Hematopoietic multipotent progenitor cell treated with erythropoietin and hydrocortisone succinate and interleukin-3 and kit ligand, for 6 days (in vitro differentiated cells): ENCODE results near the gene EHD3.
"Not testable (repeated sequence)": the region's sequence is repeated elsewhere in the genome, so short reads cannot be mapped to it uniquely, and the experiment has no call there.

ENCODE experiments used
- DNase-seq: peaks from one replicate; pipeline ENCODE4 v3.0.0-alpha.2; 2015

Gene EHD3

DNA sequence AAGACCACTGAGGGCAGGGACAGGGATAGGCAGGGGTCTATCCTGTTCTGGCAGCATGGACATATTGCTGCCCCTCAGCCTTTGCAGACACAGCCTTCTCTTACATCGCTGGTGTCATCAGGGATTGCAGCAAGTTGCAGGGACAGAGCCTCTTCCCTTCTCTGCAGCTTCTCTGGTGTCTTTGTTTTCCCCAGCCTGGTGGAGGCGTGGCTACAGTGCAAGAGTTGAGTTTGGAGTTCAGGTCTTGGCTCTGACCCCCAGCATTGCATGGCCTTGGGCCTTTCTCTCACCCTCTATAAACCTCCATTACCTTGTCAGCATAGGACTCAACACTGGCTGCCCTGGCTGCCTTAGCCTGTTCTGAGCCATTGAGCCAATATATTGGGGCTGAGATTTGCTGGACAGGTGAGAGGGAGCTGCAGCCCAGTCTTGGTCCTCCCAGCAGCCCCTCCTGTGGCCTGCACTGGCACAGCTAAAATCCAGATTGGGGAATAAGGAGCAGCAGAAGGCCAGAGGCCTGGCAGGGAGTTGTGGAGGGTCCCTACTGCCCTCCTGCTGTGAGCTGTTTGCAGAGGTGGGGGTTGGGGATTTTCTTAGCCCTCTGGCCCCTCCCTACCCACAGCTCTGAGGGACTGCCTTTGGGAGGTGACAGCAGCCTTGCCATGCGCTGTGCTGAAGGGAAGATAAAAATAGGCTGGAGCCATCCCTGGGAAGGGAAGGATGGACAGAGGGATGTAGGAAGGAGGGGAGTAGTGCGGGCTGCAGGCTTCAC lies 22.8 kb downstream of the EHD3 start:
- no peak for DNase-seq

- DNase-seq, result no peak
These were observed 24.4 kb downstream of the EHD3 start for GRCh38 chr2:31258351-31258750.

GRCh38 chr2:31259075-31259474 lies 25.1 kb downstream of the EHD3 start:
- no peak for DNase-seq

- no peak for DNase-seq
These were observed 26.9 kb downstream of the EHD3 start for GRCh38 chr2:31260870-31261269.

- peak; percentile 18 for DNase-seq
These were observed 29.8 kb downstream of the EHD3 start for GRCh38 chr2:31263636-31264190.

GRCh38 chr2:31265234-31265633 lies 31.3 kb downstream of the EHD3 start:
- DNase-seq, result no peak

- DNase-seq, result no peak
These were observed 32.9 kb downstream of the EHD3 start for GRCh38 chr2:31266804-31267203.

GRCh38 chr2:31267437-31268120 lies 33.6 kb downstream of the EHD3 start:
- DNase-seq, result no peak

GRCh38 chr2:31268344-31268743 lies 34.4 kb downstream of the EHD3 start:
- DNase-seq, result no peak

DNA sequence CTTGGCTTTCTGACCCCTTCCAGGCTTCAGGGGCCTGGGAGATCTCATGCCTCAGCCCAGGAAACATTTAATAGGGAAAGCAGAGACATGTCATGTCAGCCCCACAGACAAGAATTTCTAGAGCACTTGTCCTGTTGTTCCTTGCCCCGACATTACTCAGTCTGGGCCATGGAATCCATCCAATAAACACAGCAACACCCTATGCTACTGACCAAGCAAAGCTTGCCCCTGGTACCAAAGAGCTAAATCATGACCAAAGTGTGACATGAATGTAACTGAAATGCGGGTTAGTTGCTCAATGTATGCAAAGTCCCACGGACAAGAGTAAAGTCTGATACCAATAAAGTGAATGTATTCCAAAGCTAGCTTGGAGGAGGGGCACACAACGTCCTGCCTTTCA lies 35.1 kb downstream of the EHD3 start:
- DNase-seq, result no peak

- DNase-seq, result no peak
These were observed 36.2 kb downstream of the EHD3 start for GRCh38 chr2:31270131-31270530.

- no peak for DNase-seq
These were observed 36.9 kb downstream of the EHD3 start for GRCh38 chr2:31270822-31271231.

DNA sequence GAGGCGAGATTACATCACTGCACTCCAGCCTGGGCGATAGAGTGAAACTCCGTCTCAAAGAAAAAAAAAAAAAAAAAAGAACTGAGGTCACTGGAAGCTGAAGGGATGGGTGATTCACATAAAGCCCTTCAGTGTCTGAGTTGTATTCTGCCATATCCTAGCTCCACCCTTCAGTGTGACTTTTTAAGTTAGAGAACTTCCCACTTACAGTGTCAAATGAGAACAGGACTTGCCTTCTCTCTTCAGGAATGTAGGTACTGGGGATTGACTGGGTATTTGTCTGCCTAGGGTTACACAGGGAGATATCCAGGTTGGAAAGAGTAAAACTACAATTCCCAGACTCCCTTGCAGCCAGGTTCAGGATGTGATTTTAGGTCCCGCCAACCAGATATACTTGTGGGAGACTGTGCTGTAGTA lies 37.9 kb downstream of the EHD3 start:
- DNase-seq, result no peak

DNA sequence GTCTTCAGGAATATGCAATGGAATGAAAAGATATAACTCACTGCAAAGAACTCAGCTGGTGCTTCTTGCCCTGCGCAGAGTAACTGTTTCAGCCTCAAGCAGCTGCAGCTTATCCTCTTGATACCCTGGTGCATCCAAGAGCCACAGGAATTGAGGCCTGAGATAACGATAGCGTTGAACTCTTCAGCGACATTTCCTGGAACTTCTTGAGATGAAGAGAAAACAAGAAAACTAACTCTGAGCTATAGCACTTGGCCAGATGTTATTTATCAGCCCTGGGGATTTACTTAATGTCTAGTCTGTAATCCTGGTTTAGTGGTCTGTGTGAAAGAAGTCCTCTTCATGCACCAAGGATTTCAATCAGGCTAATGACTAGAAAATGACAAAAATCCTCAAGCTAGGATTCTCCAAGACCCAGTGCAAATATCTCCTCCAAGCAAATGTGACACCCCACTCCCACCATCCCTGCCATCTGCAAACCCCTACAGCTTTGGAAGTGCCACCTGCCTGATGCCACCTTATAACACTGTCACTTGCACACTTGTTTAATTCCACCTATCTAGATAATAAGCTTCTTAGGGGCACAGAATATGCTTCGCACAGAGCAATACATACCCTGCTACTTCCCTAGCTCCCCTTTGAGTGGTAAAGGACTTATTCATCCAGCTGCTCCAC lies 40.6 kb downstream of the EHD3 start:
- peak; percentile 48 for DNase-seq

DNA sequence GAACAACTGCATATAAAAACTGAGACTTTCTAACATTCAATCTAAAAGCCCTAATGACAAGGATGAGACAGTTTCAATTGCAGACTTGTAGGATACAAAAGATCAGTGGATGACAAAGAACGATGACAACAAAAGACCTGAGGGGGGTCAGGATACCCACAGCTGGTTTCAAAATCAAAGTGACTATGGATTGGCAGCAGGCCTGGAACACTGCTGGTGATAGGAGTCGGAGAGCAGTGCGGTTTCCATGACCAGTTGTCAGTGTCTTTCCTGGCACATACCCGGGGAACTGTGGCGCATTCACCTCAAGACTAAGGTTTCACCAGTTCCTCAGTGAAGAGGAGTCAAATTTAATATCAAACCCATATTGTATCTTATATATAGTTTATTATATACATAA lies 42.0 kb downstream of the EHD3 start:
- DNase-seq, result no peak

- no peak for DNase-seq
These were observed 43.7 kb downstream of the EHD3 start for GRCh38 chr2:31277621-31278020.

DNA sequence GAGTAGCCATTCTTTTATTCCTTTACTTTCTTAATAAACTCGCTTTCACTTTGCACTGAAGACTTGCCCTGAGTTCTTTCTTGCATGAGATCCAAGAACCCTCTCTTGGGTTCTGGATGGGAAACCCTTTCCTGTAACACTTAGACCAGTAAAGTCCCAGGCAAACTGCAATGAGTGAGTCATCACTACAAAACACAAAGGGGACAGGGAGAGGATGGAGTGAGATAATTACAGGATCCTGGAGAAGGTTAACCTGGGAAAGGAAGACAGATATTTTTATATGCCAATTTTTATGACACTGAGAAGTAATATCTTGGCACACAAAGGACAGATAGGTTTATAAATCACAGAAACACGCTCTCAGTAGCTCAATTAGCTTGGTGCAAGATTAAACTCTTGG lies 48.7 kb downstream of the EHD3 start:
- DNase-seq, result no peak

DNA sequence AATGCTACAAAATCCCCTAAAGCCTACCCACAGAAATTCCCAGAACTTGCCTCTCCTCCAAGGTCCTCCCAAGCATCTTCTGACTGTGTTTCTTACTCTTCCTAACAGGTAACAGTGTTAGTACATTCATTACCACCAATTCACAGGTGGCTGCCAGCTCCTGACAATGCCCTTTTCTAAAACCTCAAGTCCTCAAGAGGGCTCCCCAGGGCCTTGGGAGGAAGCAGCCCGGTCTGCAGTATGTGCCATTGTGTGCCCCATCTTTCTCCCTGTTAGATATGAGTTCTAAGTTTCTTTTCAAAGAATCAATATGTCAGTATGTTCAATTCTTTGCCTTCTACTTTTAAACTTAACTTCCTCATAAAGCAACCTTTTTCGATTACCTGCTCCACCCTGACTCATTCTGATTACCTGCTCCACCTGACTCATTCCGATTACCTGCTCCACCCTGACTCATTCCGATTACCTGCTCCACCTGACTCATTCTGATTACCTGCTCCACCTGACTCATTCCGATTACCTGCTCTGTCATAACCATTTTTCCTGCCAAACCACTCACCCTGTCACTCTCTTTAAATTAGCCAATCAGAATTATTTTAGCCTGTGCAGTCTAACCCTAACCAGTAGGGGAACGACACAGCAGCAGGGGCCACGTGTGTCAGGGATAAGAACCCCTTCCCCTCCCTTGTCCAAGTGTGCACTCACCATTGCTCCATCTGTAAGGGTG lies 49.4 kb downstream of the EHD3 start:
- not testable (repeated sequence) for DNase-seq

GRCh38 chr2:31284107-31284506 lies 50.2 kb downstream of the EHD3 start:
- no peak for DNase-seq

GRCh38 chr2:31286230-31286629 lies 52.3 kb downstream of the EHD3 start:
- peak; percentile 26 for DNase-seq

DNA sequence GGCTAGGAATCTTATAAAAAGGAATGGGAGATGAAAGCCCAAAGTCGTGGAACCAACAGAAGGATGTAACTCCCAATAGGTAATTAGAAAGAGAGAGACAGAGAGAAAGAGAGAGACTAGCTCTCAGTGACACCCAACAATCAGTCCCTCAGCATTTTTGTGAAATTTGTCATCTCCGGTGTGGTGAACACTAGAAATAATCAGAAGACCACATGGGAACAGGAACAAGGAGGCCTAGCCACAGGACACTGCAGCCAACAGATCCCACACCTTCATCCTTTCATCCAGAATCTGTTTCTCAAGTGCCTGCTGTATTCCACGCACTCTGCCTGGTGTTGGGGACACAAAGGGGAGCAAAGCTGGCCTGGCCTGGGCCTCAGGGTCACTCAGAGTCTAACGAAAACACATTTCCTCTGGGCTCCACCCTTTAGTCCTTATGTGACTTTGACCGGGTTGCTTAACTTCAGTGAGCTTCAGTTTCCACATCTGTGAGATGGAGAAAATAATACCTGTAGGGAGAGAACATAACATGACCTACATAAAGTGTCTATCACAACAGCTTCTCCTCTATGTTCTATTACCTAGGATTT lies 53.1 kb downstream of the EHD3 start:
- DNase-seq, result no peak

DNA sequence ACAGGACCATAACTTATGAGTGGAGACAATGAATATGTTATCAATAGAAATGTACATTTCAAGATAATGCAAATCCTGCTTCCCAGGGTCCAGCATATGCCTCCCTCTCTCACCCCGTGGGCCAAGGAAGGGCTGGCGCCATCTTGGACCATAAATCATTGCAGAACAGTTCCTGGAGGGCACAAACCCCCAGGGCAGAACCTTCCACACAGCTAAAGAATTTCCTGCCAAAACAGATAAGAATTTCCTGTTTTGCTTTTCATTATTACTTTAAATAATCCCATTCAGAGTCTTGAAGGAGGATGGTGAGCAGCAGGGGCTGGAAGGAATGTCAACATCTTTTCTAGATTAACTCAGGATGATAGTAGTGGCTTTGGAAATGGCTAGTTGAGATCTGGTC lies 53.7 kb downstream of the EHD3 start:
- DNase-seq, result no peak

DNA sequence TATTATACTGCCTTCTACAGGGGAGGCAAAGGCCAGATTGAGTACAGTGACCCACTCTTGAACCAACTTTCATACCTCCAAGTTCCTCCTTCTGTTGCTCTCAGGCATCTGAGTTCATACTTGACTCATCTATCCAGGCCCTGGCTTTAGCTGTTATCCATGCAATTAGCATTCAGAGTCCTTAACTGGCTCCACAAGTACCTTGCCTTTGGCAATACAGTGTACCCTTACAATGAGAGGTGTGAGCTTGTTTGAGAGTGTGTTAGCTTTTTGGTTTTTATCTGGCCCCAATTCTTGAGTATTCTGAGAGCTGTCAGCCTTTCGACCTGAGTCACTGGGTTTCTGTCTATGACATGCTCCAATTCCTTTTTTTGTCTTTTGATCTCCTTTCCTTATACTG lies 60.2 kb downstream of the EHD3 start:
- no peak for DNase-seq
